ENCODE data around the gene CEBPG.
A peak's percentile ranks its signal among the peaks of the same experiment; 100 is the strongest.

Gene CEBPG

DNA sequence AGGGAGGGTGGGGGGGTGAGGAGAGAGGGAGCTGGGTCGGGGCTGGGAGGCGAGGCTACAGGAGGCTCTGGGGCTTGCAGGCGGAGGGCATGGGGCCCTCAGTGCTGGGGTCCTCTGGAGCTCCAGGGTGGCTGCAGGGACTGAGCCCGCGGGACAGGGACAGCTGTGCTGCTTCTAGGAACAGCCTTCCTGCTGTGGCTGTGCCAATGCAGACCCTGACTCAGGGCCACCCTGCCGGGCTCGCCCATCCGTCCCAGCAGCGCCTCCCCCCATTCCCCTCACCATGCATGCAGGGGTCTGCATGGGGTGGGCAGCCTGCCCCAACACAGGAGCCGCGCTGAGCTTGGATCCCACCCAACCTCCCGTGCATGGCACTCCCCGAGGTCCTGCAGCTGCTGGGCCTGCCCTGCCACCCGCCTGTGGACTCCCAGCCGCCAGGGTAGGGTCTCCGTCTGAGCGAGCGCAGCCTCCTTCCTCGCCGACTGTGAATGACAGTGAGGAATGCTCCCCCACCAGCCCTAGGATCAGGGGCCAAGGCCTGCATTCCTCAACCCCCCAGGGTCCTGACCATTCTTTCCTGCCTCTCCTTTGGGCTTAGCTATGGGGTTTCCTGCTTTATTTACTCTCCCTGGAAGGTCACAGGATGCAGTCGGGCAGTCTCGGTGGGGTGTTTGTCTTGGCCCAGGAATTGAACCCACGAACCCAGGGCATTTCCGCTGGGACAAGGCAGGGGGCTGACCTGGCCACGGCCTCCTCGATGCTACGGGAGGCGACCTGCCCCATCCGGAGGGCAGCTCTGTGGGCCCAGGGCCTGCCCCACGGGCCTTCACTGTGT is 23.4 kb downstream of the CEBPG start:
- in situ Hi-C loops (cut with HindIII; ENCODE audit: low sequenced_read_pairs): no loop called here
- peak; percentile 39 for DNase-seq (ENCODE audit: low read depth, low spot score)
- TF ChIP-seq, protein P1, sequence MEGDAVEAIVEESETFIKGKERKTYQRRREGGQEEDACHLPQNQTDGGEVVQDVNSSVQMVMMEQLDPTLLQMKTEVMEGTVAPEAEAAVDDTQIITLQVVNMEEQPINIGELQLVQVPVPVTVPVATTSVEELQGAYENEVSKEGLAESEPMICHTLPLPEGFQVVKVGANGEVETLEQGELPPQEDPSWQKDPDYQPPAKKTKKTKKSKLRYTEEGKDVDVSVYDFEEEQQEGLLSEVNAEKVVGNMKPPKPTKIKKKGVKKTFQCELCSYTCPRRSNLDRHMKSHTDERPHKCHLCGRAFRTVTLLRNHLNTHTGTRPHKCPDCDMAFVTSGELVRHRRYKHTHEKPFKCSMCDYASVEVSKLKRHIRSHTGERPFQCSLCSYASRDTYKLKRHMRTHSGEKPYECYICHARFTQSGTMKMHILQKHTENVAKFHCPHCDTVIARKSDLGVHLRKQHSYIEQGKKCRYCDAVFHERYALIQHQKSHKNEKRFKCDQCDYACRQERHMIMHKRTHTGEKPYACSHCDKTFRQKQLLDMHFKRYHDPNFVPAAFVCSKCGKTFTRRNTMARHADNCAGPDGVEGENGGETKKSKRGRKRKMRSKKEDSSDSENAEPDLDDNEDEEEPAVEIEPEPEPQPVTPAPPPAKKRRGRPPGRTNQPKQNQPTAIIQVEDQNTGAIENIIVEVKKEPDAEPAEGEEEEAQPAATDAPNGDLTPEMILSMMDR (IDR thresholded peaks at IDR 0.05; ENCODE audit: low read depth, low read length): no peak
- H3K4me3 ChIP-seq (ENCODE audit: low read depth, low read length): no peak overlapping the region

DNA sequence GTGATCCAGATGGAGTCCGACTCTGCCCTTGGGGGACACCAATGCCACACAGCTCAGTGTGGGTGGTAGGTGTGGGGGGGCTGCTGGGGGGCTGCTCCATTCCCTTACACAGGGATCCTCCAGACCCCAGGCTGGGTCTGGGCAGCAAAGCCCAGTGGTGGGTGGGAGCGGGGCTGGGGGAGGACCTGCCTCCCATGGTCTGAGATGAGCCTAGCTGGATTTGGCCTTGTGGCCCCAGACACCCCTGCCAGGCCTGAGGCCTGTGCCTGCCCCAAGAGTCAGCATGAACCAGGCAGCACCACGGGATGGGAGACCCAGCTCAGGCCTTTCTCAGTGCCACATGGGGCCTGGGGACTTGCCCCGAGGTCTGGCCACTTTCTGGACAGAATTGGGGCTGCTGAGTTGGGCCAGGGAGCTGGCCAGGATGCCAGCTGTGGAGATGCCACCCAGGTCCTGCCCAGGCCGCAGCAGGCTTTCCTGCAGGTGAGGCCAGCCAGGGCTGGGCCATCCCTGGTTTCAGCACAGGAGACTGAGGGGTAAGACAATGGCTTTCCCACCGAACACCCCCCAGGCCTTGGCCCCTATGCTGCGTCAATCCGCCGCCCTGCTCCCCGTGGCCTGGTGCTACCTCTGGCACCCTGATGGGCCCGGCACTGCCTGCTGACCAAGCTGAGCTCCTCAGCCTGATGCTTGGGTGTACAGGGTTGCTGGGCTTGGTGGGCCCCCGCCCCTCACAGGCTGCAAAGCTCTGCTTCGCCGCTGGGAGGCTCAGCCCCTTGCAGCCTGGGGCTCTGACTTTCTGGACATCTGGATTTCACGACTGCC is 24.2 kb downstream of the CEBPG start:
- DNase-seq (ENCODE audit: low read depth, low spot score): no peak
- TF ChIP-seq, protein P1 (IDR thresholded peaks at IDR 0.05; ENCODE audit: low read depth, low read length): peak; percentile 61
- in situ Hi-C loops (cut with HindIII; ENCODE audit: low sequenced_read_pairs): no loop called here
- no peak overlapping the region for H3K4me3 ChIP-seq (ENCODE audit: low read depth, low read length)

DNA sequence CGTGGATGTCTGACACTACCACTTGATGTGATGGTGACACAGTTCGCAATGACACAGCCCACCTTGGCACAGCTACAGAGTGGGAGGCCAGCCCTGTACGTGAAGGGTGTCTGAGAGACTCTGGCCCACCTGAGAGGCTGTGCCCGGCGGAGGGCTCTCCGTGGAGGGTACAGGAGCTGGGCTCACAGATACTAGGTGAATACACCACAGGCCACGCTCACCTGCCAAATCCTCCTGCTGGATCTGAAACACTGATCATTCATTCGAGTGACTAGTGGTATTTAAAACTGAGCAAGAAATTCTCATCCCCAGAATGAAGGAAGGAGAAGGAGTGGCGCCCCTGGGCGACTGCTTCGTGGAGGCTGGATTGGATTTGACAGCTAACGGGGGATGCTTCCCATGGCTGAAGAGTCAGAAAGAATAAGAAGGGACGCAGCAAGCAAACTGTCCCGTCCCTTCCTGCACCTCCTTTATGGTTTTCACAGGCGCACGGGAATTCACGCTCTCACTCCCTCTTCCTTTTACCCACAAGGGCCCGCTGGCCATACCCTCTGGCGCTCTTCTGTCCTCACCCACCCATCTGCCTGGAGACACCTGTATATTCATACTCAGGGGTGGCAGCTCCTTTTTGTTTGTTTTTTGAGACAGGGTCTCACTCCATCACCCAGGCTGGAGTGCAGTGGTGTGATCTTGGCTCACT is 25.0 kb downstream of the CEBPG start:
- TF ChIP-seq, protein P1 (IDR thresholded peaks at IDR 0.05; ENCODE audit: low read depth, low read length): no peak
- no peak overlapping the region for H3K4me3 ChIP-seq (ENCODE audit: low read depth, low read length)
- in situ Hi-C loops (cut with HindIII; ENCODE audit: low sequenced_read_pairs): no loop called here
- DNase-seq (ENCODE audit: low read depth, low spot score): no peak

DNA sequence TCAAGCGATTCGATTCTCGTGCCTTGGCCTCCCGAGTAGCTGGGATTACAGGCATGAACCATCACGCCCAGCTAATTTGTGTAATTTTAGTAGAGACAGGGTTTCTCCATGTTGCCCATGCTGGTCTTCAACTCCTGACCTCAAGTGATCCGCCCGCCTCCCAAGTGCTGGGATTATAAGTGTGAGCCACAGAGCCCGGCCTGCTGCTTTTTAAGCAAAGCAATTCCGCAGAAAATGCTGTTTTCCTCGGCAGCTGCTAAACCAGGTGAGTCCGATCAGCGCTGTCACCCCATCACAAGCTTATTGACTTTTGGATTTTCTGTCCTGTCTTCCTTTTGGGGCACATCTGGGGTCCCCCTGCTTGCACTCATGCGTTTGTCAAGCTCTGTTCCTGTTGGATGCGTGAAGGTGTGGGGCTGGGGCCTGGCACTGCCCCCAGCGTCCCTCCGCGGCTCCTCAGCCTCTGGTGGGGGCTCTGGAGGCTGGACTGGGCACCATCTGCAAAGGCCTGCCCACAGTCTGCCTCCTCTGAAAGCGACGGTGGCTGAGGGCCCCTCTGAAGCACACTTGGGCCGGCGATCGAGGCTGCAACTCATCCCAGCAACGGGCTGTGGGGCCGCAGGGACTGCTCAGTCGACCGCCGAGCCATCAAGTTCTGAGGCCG is 25.7 kb downstream of the CEBPG start:
- no peak for DNase-seq (ENCODE audit: low read depth, low spot score)
- in situ Hi-C loops (cut with HindIII; ENCODE audit: low sequenced_read_pairs): no loop called here
- H3K4me3 ChIP-seq (ENCODE audit: low read depth, low read length): no peak overlapping the region
- TF ChIP-seq, protein P1 (IDR thresholded peaks at IDR 0.05; ENCODE audit: low read depth, low read length): no peak

DNA sequence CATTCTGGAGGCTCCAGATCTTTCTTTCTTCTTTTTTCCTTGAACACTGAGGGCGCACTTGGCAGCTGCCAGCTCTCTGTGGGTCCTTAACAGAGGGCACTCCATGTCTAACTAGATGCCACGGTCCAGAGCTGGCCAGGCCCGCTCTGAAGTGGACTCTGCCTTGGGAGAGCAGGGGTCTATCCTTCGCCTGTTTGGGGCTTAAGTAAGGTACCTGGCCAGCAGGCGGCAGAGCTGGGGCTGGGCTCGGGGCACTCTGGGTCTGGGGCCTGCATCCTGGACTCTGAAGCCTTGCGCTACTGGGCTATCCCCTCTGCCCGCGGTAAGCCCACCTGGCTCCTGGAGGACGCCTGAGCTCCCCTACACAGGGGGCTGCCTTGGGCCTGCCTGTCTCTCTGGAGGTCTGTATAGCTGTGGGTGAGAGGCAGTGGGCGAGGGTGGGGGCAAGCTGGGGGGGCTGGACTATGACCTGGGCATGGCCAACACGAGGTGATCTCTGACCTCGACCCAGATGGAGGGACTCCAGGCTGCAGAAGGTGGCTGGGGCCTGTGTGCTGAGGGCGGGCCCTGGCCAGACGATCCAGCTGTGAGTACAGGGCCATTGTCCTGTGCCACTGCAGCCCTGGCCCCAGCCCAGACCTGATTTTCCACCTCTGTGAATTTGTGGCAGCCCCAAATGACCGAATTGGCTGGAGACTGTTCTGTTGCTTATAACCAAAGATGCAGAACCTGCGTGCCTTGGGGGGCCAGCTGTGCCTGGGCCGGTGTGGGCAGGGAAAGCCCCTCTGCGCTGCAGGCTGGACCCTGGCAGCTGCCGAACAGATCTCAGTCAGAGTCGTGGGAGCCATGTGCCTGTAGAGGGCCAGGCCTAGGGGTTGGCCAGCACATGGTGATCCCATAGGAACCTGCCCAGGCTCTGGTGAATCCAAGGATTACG is 26.5 kb downstream of the CEBPG start:
- no peak for DNase-seq (ENCODE audit: low read depth, low spot score)
- in situ Hi-C loops (cut with HindIII; ENCODE audit: low sequenced_read_pairs): no loop called here
- H3K4me3 ChIP-seq (ENCODE audit: low read depth, low read length): no peak overlapping the region
- TF ChIP-seq, protein P1 (IDR thresholded peaks at IDR 0.05; ENCODE audit: low read depth, low read length): no peak
